ENCODE results near the gene CDX4.
"Not testable (repeated sequence)": the region's sequence is repeated elsewhere in the genome, so short reads cannot be mapped to it uniquely, and the experiment has no call there.

The CDX4 gene, protein sequence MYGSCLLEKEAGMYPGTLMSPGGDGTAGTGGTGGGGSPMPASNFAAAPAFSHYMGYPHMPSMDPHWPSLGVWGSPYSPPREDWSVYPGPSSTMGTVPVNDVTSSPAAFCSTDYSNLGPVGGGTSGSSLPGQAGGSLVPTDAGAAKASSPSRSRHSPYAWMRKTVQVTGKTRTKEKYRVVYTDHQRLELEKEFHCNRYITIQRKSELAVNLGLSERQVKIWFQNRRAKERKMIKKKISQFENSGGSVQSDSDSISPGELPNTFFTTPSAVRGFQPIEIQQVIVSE

DNA sequence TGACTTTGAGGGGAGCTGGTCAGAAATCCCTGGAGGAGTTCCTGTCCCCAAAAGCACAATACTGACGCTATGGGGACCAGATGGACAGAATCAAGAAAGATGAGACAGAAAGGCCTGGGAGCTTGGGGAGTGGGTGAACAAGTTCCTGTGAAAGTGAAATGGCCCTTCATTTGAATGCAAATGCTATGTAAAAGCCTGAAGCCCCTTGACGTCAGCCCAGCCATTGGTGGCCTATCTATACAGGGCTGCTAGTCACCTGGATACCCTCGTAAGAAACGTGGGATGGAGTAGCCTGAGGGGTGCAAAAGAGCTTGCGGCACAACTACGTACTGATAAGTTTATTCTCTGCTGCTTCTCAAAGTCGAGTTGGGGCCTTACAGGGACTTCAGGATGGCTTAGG is at the start of gene CDX4:
Gene CDX4 (plus strand): TSS at position 223 of the 400 bp plus-strand sequence. CDS start 201 bp downstream, outside the sequence.
- H3K9me3 Mint-ChIP-seq: no peaks in the 10 kb centered on the region
- DNase-seq (ENCODE audit: low spot score in 2 of 2) (no peak), ATAC-seq (no peak)
- H3K27ac Mint-ChIP-seq: no peak within 1 kb of the TSS
- H3K36me3 Mint-ChIP-seq: no peaks in the 10 kb centered on the region
- H3K4me1 Mint-ChIP-seq: no peaks in the 10 kb centered on the region
- no peak within 1 kb of the TSS for H3K4me3 Mint-ChIP-seq

DNA sequence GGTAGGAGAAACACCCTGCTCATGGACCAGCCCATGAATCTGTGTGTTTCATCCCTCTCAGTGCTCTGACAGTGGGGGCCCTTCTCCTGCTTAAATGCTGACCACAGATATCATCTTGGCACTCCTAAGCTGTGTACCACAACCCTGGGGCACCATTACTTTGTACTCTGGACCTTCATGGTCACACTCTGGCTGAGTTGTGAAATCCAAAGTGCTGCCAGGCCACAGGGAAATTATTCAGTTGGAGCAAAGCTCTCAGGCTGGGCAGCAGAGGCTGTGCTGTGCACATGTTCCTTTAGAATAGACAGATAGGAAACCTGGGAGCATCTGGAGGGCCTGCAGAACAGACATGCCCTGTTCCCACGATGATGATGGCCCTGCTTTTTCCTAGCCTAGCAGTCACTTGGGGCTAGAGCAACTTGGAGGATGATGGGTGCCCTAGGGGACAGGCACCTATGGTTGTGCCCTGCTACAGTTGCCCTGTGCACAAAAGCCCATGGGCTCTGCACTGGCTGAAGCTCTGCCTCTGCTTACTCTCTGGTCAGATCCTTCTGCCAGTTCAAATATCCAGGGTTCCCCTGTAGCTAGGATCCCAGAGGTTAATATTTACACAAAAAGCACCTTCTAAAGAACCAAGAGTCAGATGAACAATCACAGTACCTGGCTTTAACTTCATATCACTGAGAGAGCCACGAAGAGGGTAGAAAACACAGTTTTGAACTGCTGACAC is 48.5 kb upstream of the CDX4 start:
- H3K36me3 Mint-ChIP-seq: no peaks in the 10 kb centered on the region
- ATAC-seq (no peak), DNase-seq (ENCODE audit: low spot score in 2 of 2) (no peak)
- no peak overlapping the region for H3K27ac Mint-ChIP-seq
- no peaks in the 10 kb centered on the region for H3K9me3 Mint-ChIP-seq
- no peaks in the 10 kb centered on the region for H3K4me1 Mint-ChIP-seq
- H3K4me3 Mint-ChIP-seq: no peak overlapping the region

DNA sequence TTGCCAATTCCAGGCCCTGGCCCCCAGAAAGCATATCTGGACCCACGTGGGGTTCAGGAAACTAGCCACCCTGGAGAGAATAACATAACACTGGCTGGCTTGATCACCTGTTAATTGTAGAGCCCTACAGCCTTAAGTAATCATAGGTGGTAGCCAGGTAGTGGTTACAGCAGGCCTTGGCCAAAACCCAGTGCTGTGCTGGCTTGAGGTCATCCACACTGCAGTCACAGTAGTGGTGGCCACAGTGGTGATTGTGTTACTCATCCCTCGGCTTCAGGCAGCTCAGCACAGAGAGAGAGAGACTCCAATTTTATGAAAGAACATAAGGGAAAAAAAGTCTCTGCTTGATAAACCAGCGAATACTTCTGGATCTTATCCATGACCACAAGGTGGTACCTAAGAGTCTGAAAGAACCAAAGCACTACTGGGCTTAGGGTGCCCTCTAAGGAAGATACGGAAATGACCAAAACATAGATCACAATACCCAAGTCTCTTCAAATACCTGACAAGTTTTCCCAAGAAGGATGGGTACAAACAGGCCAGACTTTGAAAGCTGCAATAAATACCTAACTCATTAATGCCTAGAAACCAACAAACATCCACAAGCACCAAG is 46.6 kb upstream of the CDX4 start:
- DNase-seq (ENCODE audit: low spot score in 2 of 2) (no peak), ATAC-seq (no peak)
- Mint-ChIP-seq H3K9me3 (no peaks in the 10 kb centered on the region), H3K27ac (no peak overlapping the region), H3K4me3 (no peak overlapping the region), H3K4me1 (no peaks in the 10 kb centered on the region), H3K36me3 (no peaks in the 10 kb centered on the region)

DNA sequence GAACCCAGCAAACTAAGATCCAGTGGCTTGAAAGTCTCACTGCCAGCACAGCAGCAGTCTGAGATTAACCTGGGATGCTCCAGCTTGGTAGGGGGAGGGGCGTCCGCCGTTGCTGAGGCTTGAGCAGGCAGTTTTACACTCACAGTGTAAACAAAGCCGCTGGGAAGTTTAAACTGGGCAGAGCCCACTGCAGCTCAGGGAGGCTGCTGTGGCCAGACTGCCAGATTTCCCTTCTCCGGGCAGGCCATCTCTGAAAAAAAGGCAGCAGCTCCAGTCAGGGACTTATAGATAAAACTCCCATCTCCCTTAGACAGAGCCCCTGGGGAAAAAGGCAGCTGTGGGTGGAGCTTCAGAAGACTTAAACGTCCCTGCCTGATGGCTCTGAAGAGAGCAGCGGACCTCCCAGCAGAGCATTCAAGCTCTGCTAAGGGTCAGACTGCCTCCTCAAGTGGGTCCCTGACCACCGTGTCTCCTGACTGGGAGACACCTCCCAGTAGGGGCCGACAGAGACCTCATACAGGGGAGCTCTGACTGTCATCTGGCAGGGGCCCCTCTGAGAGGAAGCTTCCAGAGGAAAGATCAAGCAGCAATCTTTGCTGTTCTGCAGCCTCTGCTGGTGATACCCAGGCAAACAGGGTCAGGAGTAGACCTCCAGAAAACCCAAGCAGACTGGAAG is 45.1 kb upstream of the CDX4 start:
- no peaks in the 10 kb centered on the region for H3K36me3 Mint-ChIP-seq
- no peaks in the 10 kb centered on the region for H3K9me3 Mint-ChIP-seq
- no peak overlapping the region for H3K4me3 Mint-ChIP-seq
- ATAC-seq: no peak
- no peak overlapping the region for H3K27ac Mint-ChIP-seq
- H3K4me1 Mint-ChIP-seq: no peaks in the 10 kb centered on the region
- DNase-seq (ENCODE audit: low spot score in 2 of 2): no peak

DNA sequence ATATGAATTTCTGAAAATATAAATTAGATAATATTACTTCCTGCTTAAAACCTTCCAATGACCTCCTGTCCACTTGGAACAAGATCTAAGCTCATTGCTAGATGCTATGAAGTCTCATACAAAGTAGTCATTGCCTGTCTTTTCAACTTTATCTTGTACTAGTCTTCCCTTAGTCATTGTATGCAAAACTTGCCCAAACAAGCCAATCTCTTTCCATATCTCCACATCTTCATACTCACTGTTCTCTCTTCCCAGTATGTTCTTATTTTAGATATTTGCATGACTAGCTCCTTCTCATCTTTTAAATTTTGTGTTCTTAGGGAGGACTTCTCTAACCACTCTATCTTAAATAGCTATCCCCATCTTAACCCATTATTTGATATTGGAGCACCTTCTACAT is 33.9 kb upstream of the CDX4 start:
- Mint-ChIP-seq H3K27ac (no peak overlapping the region), H3K36me3 (no peaks in the 10 kb centered on the region), H3K4me3 (no peak overlapping the region), H3K4me1 (no peaks in the 10 kb centered on the region), H3K9me3 (peaks cover 10% of the 10 kb centered on the region)
- no peak for DNase-seq (ENCODE audit: low spot score in 2 of 2)
- no peak for ATAC-seq

DNA sequence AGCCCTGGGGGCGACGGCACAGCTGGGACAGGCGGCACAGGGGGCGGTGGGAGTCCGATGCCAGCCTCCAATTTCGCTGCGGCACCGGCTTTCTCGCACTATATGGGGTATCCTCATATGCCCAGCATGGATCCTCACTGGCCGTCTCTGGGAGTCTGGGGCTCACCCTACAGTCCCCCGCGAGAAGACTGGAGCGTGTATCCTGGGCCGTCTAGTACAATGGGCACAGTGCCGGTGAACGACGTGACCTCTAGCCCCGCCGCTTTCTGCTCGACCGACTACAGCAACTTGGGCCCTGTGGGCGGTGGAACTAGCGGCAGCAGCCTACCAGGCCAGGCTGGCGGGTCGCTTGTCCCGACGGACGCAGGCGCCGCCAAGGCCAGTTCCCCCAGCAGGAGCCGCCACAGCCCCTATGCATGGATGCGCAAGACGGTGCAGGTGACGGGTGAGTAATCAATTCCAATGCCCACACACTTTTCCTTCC is 500 bp downstream of the CDX4 start:
- ATAC-seq (no peak), DNase-seq (ENCODE audit: low spot score in 2 of 2) (no peak)
- Mint-ChIP-seq H3K9me3 (no peaks in the 10 kb centered on the region), H3K4me1 (no peaks in the 10 kb centered on the region), H3K27ac (no peak overlapping the region), H3K4me3 (no peak overlapping the region), H3K36me3 (no peaks in the 10 kb centered on the region)

DNA sequence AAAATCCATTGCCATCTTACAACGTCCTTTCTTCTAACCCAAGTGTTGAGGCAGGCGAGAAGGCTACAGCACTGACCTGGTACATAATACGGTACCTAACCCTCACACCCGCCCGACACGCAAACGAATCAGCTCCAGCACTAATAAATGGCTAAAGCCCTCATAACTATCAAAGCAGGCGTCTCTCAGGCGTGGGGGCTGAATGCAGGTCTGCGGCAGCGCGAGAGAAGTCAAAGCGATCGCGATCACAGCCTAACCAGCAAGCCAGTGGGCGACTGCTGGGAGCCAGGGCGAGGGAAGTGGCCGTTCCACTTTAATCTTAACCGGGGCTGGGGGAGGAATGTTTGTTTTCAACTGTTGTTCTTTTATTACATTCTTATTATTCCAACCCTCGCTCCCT is 1.5 kb downstream of the CDX4 start:
- ATAC-seq (no peak), DNase-seq (ENCODE audit: low spot score in 2 of 2) (no peak)
- Mint-ChIP-seq H3K36me3 (no peaks in the 10 kb centered on the region), H3K9me3 (no peaks in the 10 kb centered on the region), H3K4me1 (no peaks in the 10 kb centered on the region), H3K4me3 (no peak overlapping the region), H3K27ac (no peak overlapping the region)

DNA sequence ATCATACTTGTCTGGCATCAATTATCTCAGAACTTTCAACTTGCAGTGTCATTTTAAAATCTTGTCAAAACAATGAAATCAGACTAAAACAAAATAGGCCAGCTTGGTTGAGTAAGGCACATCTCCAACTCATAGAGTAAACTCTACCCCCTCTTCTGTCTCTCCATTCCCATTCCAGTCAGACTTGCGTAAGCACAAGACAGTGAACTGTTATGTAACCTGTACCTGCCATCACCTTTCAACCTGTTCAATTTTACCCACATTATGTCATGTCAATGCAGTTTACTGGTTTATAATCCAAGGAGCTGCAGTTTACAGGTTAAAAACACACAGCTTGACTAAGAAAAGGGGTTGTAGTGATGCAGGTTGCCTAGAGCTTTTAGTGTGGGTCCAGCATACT is 8.3 kb downstream of the CDX4 start:
- ATAC-seq: no peak
- Mint-ChIP-seq H3K4me1 (no peaks in the 10 kb centered on the region), H3K36me3 (no peaks in the 10 kb centered on the region), H3K4me3 (no peak overlapping the region), H3K27ac (no peak overlapping the region), H3K9me3 (no peaks in the 10 kb centered on the region)
- DNase-seq (ENCODE audit: low spot score in 2 of 2): no peak

DNA sequence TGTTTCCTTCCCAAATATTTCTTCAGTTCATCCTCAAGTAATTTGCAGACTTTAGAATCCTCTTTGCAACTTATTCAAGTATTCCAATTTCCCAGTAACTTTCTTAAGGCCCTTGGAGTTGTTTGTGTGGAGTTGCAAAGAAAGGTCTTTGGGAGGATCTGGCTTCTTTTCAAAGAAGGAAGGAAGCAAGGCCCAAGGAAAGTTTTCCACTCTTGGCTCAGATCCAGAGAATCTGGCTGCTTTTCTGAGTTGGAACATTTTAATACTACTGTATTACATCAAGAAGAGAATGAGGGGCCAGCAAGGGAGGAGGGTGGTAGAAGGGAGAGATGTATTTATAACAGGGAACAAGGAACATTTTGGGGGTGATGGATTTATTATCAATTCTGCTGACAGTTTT is 10.5 kb downstream of the CDX4 start:
- no peaks in the 10 kb centered on the region for H3K36me3 Mint-ChIP-seq

DNA sequence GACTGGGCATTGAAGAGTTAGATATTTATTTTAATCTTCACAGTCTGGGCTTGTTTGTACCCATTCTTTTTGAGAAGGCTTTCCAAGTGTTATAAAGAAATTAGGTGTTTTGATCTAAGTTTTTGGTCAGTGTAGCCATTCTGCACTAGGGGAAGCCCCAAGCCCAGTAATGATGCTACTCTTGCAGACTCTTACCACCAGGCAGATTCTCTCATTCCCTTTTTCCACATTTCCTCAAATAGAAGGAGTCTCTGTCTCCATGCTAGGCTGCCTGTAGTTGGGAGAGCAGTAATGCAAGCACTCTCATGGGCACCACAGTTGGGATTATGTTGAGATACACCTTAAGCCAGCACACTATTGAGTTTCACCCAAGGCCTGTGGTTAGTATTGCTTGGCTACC is 21.5 kb downstream of the CDX4 start:
- Mint-ChIP-seq H3K9me3 (peaks cover 2% of the 10 kb centered on the region), H3K4me1 (no peaks in the 10 kb centered on the region), H3K4me3 (no peak overlapping the region), H3K36me3 (no peaks in the 10 kb centered on the region), H3K27ac (no peak overlapping the region)
- ATAC-seq: no peak
- DNase-seq (ENCODE audit: low spot score in 2 of 2): no peak

More for the DNA sequence above, 10.5 kb downstream of the CDX4 start:
- no peaks in the 10 kb centered on the region for H3K4me1 Mint-ChIP-seq
- ATAC-seq (no peak), DNase-seq (ENCODE audit: low spot score in 2 of 2) (no peak)
- no peak overlapping the region for H3K27ac Mint-ChIP-seq
- H3K9me3 Mint-ChIP-seq: no peaks in the 10 kb centered on the region
- H3K4me3 Mint-ChIP-seq: no peak overlapping the region

DNA sequence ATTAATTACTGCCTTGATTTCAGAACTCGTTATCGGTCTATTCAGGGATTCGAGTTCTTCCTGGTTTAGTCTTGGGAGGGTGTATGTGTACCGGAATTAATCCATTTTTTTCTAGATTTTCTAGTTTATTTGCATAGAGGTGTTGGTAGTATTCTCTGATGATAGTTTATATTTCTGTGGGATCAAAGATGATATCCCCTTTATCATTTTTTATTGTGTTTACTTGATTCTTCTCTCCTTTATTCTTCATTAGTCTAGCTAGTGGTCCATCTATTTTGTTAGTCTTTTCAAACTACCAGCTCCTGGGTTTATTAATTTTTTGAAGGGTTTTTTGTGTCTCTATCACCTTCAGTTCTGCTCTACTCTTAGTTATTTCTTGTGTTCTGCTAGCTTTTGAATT is 32.1 kb downstream of the CDX4 start:
- DNase-seq (ENCODE audit: low spot score in 2 of 2) (no peak), ATAC-seq (no peak)
- H3K36me3 Mint-ChIP-seq: no peaks in the 10 kb centered on the region

DNA sequence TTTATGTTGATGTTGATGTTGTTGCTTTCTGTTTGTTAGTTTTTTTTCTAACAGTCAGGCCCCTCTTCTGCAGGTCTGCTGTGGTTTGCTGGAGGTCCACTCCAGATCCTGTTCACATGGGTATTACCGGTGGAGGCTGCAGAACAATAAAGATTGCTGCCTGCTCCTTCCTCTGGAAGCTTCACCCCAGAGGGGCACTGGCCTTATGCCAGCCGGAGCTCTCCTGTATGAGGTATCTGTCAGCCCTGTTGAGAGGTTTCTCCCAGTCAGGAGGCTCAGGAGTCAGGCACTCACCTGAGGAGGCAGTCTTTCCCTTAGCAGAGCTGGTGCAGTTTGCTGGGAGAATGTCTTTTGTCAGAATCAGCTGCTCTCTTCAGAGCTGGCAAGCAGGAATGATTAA is 34.7 kb downstream of the CDX4 start:
- no peak for ATAC-seq

More for the DNA sequence above, 32.1 kb downstream of the CDX4 start:
- Mint-ChIP-seq H3K9me3 (peaks cover 6% of the 10 kb centered on the region), H3K4me1 (no peaks in the 10 kb centered on the region), H3K4me3 (no peak overlapping the region), H3K27ac (no peak overlapping the region)

DNA sequence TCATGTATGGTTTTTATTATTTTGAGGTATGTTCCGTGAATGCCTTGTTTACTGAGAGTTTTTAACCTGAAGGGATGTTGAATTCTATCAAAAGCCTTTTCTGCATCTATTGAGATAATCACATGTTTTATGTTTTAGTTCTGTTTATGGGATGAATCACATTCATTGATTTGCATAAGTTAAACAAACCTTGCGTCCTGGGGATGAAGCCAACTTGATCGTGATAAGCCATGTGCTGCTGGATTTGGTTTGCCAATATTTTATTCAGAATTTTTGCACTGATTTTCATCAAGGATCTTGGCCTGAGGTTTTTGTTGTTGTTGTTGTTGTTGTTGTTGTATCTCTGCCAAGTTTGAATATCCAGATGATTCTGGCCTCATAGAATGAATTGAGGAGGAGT is 43.8 kb downstream of the CDX4 start:
- no peak for DNase-seq (ENCODE audit: low spot score in 2 of 2)
- no peaks in the 10 kb centered on the region for H3K36me3 Mint-ChIP-seq

More for the DNA sequence above, 34.7 kb downstream of the CDX4 start:
- Mint-ChIP-seq H3K4me3 (no peak overlapping the region), H3K36me3 (no peaks in the 10 kb centered on the region), H3K27ac (no peak overlapping the region), H3K4me1 (no peaks in the 10 kb centered on the region), H3K9me3 (peaks cover 4% of the 10 kb centered on the region)
- DNase-seq (ENCODE audit: low spot score in 2 of 2): no peak

DNA sequence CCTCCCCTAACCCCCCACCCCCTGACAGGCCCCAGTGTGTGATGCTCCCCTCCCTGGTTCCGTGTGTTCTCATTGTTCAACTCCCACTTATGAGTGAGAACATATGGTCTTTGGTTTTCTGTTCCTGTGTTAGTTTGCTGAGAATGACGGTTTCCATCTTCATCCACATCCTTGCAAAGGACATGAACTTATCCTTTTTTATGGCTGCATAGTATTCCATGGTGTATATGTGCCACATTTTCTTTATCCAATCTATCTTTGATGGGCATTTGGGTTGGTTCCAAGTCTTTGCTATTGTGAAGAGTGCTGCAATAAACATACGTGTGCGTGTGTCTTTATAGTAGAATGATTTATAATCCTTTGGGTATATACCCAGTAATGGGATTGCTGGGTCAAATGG is 45.3 kb downstream of the CDX4 start:
- not testable (repeated sequence) for H3K36me3 Mint-ChIP-seq; DNase-seq (ENCODE audit: low spot score in 2 of 2); ATAC-seq; H3K4me1 Mint-ChIP-seq; H3K4me3 Mint-ChIP-seq; H3K27ac Mint-ChIP-seq; H3K9me3 Mint-ChIP-seq

More for the DNA sequence above, 43.8 kb downstream of the CDX4 start:
- H3K4me3 Mint-ChIP-seq: no peak overlapping the region
- no peaks in the 10 kb centered on the region for H3K4me1 Mint-ChIP-seq
- no peak for ATAC-seq
- H3K27ac Mint-ChIP-seq: no peak overlapping the region
- peaks cover 6% of the 10 kb centered on the region for H3K9me3 Mint-ChIP-seq

Data from stimulated activated effector memory CD8-positive, alpha-beta T cell treated with anti-CD3 and anti-CD28 coated beads, Interleukin-12 subunit alpha, Interleukin-12 subunit beta, amount 100 ng/mL, for 72 hours (primary cell).